AG09309 (cell line): ENCODE results near the gene EFHB.
"Not testable (repeated sequence)": the region's sequence is repeated elsewhere in the genome, so short reads cannot be mapped to it uniquely, and the experiment has no call there.

Experiments used
- DNase-seq: peaks from one replicate; pipeline ENCODE4 v3.0.0-alpha.2; 2010; ENCODE audit warnings: low read depth
- H3K4me3 ChIP-seq: 2 replicates; pipeline ENCODE4 v1.5.1; 2011; ENCODE audit warnings: mild to moderate bottlenecking, low read depth, low read length, moderate library complexity; ENCODE audit not compliant: control insufficient read depth
- TF ChIP-seq, protein P1 (sequence below): IDR thresholded peaks from 2 replicates; pipeline ENCODE4 v1.5.1; 2011; ENCODE audit warnings: mild to moderate bottlenecking, low read depth, low read length, inconsistent platforms; ENCODE audit not compliant: insufficient read depth, control insufficient read depth; ENCODE audit errors: missing control alignments

The EFHB gene

DNA sequence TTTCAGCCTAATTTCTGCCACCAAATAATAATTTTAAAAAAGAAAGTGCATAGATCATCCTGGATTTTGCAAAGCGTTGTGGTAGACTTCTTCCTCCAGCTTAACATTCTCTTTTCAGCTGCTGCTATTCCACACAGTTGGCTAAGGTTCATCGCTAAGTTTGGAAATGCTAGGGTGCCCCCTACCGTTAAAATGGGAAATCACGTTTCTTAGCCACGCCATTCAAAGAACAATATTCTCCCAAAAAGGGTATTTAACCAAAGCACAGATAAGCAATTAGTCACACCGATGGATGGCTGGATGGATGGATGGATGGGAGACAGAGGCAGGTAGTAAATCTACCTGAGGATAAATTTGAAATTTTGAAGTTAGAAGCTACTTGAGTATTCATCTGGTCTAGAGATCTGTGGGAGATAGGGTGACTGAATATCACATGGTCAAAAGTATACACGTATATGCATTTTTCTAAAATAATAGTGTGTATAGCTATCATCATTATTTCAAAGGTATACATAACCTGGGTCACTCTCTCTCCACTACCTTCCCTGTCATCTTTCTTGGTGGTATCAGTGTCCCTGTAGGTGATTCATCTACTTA, 67.2 kb downstream of the EFHB start:
- no peak overlapping the region for H3K4me3 ChIP-seq
- DNase-seq = peak; percentile 14
- TF ChIP-seq, protein P1, sequence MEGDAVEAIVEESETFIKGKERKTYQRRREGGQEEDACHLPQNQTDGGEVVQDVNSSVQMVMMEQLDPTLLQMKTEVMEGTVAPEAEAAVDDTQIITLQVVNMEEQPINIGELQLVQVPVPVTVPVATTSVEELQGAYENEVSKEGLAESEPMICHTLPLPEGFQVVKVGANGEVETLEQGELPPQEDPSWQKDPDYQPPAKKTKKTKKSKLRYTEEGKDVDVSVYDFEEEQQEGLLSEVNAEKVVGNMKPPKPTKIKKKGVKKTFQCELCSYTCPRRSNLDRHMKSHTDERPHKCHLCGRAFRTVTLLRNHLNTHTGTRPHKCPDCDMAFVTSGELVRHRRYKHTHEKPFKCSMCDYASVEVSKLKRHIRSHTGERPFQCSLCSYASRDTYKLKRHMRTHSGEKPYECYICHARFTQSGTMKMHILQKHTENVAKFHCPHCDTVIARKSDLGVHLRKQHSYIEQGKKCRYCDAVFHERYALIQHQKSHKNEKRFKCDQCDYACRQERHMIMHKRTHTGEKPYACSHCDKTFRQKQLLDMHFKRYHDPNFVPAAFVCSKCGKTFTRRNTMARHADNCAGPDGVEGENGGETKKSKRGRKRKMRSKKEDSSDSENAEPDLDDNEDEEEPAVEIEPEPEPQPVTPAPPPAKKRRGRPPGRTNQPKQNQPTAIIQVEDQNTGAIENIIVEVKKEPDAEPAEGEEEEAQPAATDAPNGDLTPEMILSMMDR = peak; percentile 79

DNA sequence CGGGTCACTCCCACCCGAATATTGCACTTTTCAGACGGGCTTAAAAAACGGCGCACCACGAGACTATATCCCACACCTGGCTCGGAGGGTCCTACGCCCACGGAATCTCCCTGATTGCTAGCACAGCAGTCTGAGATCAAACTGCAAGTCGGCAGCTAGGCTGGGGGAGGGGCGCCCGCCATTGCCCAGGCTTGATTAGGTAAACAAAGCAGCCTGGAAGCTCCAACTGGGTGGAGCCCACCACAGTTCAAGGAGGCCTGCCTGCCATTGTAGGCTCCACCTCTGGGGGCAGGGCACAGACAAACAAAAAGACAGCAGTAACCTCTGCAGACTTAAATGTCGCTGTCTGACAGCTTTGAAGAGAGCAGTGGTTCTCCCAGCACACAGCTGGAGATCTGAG, 78.7 kb downstream of the EFHB start:
- DNase-seq, H3K4me3 ChIP-seq: not testable (repeated sequence)

DNA sequence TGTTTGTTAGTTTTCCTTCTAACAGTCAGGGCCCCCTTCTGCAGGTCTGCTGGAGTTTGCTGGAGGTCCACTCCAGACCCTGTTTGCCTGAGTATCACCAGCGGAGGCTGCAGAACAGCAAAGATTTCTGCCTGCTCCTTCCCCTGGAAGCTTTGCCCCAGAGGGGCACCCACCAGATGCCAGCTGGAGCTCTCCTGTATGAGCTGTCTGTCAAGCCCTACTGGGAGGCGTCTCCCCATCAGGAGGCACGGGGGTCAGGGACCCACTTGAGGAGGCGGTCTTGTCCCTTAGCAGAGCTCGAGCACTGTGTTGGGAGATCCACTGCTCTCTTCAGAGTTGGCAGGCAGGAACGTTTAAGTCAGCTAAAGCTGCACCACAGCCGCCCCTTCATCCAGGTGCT, 87.4 kb downstream of the EFHB start:
- not testable (repeated sequence) for DNase-seq, H3K4me3 ChIP-seq
